CD4-positive, CD25-positive, alpha-beta regulatory T cell (primary cell): ENCODE measurements around the gene PPOX. TPM values are rescaled to one million over a fixed set of nuclear protein-coding genes. Genes with fewer than 3 reads are reported as not detected.
A peak's percentile ranks its signal among the peaks of the same experiment; 100 is the strongest.

Source experiments
- ATAC-seq, 2 donors: fragments of 150-1000 bp; cut with Tn5 transposase; one replicate each; pipeline ENCODE4 v1.10.0; 2021; ENCODE audit warnings: low read depth in 2 of 2, moderate number of reproducible peaks in 2 of 2, moderate library complexity in 1 of 2
- DNase-seq, 3 donors: peaks; one replicate each; pipeline versions ENCODE4 v3.0.0 to v3.0.0-alpha.2; 2012 to 2022; ENCODE audit warnings: mixed read lengths in 1 of 3
- H3K27ac ChIP-seq: one replicate; pipeline ENCODE4 v1.7.0; 2013; ENCODE audit warnings: mild to moderate bottlenecking, low read length; ENCODE audit not compliant: insufficient read depth, poor library complexity, severe bottlenecking
- H3K27me3 ChIP-seq: one replicate; pipeline ENCODE4 v1.7.0; 2013; ENCODE audit warnings: low read length; ENCODE audit not compliant: control insufficient read depth, insufficient read depth
- H3K36me3 ChIP-seq: one replicate; pipeline ENCODE4 v1.7.0; 2013; ENCODE audit warnings: mild to moderate bottlenecking, low read length, moderate library complexity; ENCODE audit not compliant: control insufficient read depth, insufficient read depth
- H3K4me1 ChIP-seq: 2 replicates; pipeline ENCODE4 v1.7.0; 2013; ENCODE audit warnings: mild to moderate bottlenecking, low read length; ENCODE audit not compliant: insufficient read depth, control insufficient read depth, poor library complexity, severe bottlenecking
- H3K4me3 ChIP-seq: one replicate; pipeline ENCODE4 v1.7.0; 2013; ENCODE audit warnings: low read depth, mild to moderate bottlenecking, low read length, moderate library complexity
- H3K9me3 ChIP-seq, 2 experiments: 1 replicate in 1 of 2; 2 replicates in 1 of 2; pipeline ENCODE4 v1.7.0; 2013; ENCODE audit warnings: low read length in 2 of 2, mild to moderate bottlenecking in 1 of 2, moderate library complexity in 1 of 2; ENCODE audit not compliant: control insufficient read depth in 2 of 2
- H3K27ac Mint-ChIP-seq, 3 donors: one replicate each; pipeline ENCODE4 v1.8.0; 2020 to 2022; ENCODE audit warnings: mild to moderate bottlenecking in 3 of 3, mixed read lengths in 3 of 3, moderate library complexity in 2 of 3
- H3K27me3 Mint-ChIP-seq: one replicate; pipeline ENCODE4 v1.8.0; 2022; ENCODE audit warnings: mild to moderate bottlenecking, mixed read lengths
- H3K36me3 Mint-ChIP-seq: one replicate; pipeline ENCODE4 v1.8.0; 2020; ENCODE audit warnings: mixed read lengths
- H3K4me1 Mint-ChIP-seq, 4 donors: one replicate each; pipeline ENCODE4 v1.8.0; 2020 to 2022; ENCODE audit warnings: mixed read lengths in 4 of 4, mild to moderate bottlenecking in 1 of 4
- H3K4me3 Mint-ChIP-seq, 4 donors: one replicate each; pipeline ENCODE4 v1.8.0; 2020 to 2022; ENCODE audit warnings: mild to moderate bottlenecking in 4 of 4, mixed read lengths in 4 of 4, moderate library complexity in 3 of 4
- H3K9me3 Mint-ChIP-seq, 7 donors: one replicate each; pipeline ENCODE4 v1.8.0; 2020 to 2022; ENCODE audit warnings: mixed read lengths in 7 of 7, mild to moderate bottlenecking in 3 of 7, moderate library complexity in 2 of 7
- polyA plus RNA-seq, 4 donors: library from polyadenylated mRNA; unstranded; fragments of 300-500 nt; fragmentation: Illumina TruSeq; gene quantifications; one replicate each; pipeline ENCODE4 v1.2.3, GENCODE V29; 2021
- total RNA-seq: library from RNA; stranded (reverse); gene quantifications from one replicate; pipeline ENCODE4 v1.2.3, GENCODE V29; 2022

The PPOX gene
- total and polyA plus RNA-seq, 5 donors from 2014 or later: 18.0 to 45.3 (median 24.4) TPM

GRCh38 chr1:161189036-161189435 lies 22.8 kb downstream of the PPOX start:
- Histone ChIP-seq H3K4me3 (no peak overlapping the region), H3K9me3 (no peaks in the 10 kb centered on the region), H3K27me3 (no peaks in the 10 kb centered on the region), H3K4me1 (peaks cover 71% of the 10 kb centered on the region), H3K36me3 (no peaks in the 10 kb centered on the region), H3K27ac (peak overlapping the region; percentile 80)
- DNase-seq (no peak), ATAC-seq (no peak)
- Mint-ChIP-seq H3K27me3 (no peaks in the 10 kb centered on the region), H3K4me1 (peaks cover 17 to 68% (median 44%) of the 10 kb centered on the region in 4 donors), H3K27ac (peak overlapping the region; percentile 60 to 92 (median 78)), H3K4me3 (peak overlapping the region in 1 of 4 donors; percentile 48), H3K36me3 (peaks cover 3% of the 10 kb centered on the region), H3K9me3 (no peaks in the 10 kb centered on the region)

GRCh38 chr1:161190962-161191521 lies 24.8 kb downstream of the PPOX start:
- Histone ChIP-seq H3K27me3 (no peaks in the 10 kb centered on the region), H3K27ac (no peak overlapping the region), H3K4me3 (no peak overlapping the region), H3K4me1 (peaks cover 54% of the 10 kb centered on the region), H3K9me3 (no peaks in the 10 kb centered on the region), H3K36me3 (no peaks in the 10 kb centered on the region)
- Mint-ChIP-seq H3K27me3 (no peaks in the 10 kb centered on the region), H3K4me1 (peaks cover 8 to 63% (median 32%) of the 10 kb centered on the region in 4 donors), H3K36me3 (peaks cover 3% of the 10 kb centered on the region), H3K27ac (peak overlapping the region in 1 of 3 donors; percentile 35), H3K9me3 (no peaks in the 10 kb centered on the region), H3K4me3 (no peak overlapping the region)
- no peak for DNase-seq
- no peak for ATAC-seq

- no peaks in the 10 kb centered on the region for H3K9me3 ChIP-seq
- H3K36me3 ChIP-seq: no peaks in the 10 kb centered on the region
- Mint-ChIP-seq H3K9me3 (no peaks in the 10 kb centered on the region), H3K27ac (peak overlapping the region; percentile 4 to 71 (median 69)), H3K4me3 (no peak overlapping the region), H3K36me3 (peaks cover 3% of the 10 kb centered on the region), H3K27me3 (no peaks in the 10 kb centered on the region), H3K4me1 (peaks cover 7 to 53% (median 30%) of the 10 kb centered on the region in 4 donors)
- H3K27me3 ChIP-seq: no peaks in the 10 kb centered on the region
- H3K4me3 ChIP-seq: no peak overlapping the region
- peaks cover 45% of the 10 kb centered on the region for H3K4me1 ChIP-seq
- ATAC-seq (no peak), DNase-seq (no peak)
- H3K27ac ChIP-seq: no peak overlapping the region
Observed at GRCh38 chr1:161191971-161192370, 25.7 kb downstream of the PPOX start.

GRCh38 chr1:161192476-161193465 lies 26.5 kb downstream of the PPOX start:
- H3K4me1 ChIP-seq: peaks cover 37% of the 10 kb centered on the region
- peak overlapping the region in 2 of 4 donors; percentile 23 to 58 for H3K4me3 Mint-ChIP-seq
- H3K27ac Mint-ChIP-seq: peak overlapping the region; percentile 69 to 98 (median 93)
- H3K27ac ChIP-seq: no peak overlapping the region
- H3K4me1 Mint-ChIP-seq: peaks cover 7 to 45% (median 25%) of the 10 kb centered on the region in 4 donors
- H3K4me3 ChIP-seq: peak overlapping the region; percentile 17
- ATAC-seq: peak; percentile 88 to 91
- H3K27me3 Mint-ChIP-seq: no peaks in the 10 kb centered on the region
- no peaks in the 10 kb centered on the region for H3K36me3 ChIP-seq
- H3K27me3 ChIP-seq: no peaks in the 10 kb centered on the region
- H3K9me3 ChIP-seq: no peaks in the 10 kb centered on the region
- peaks cover 3% of the 10 kb centered on the region for H3K36me3 Mint-ChIP-seq
- H3K9me3 Mint-ChIP-seq: no peaks in the 10 kb centered on the region
- DNase-seq: peak; percentile 50 to 87 (median 75)

- H3K9me3 Mint-ChIP-seq: no peaks in the 10 kb centered on the region
- Histone ChIP-seq H3K9me3 (no peaks in the 10 kb centered on the region), H3K27me3 (no peaks in the 10 kb centered on the region), H3K4me1 (peaks cover 30% of the 10 kb centered on the region), H3K36me3 (no peaks in the 10 kb centered on the region), H3K4me3 (no peak overlapping the region), H3K27ac (no peak overlapping the region)
- H3K27ac Mint-ChIP-seq: no peak overlapping the region
- H3K36me3 Mint-ChIP-seq: peaks cover 3% of the 10 kb centered on the region
- ATAC-seq (no peak), DNase-seq (no peak)
- no peak overlapping the region for H3K4me3 Mint-ChIP-seq
- peaks cover 7 to 39% (median 24%) of the 10 kb centered on the region in 4 donors for H3K4me1 Mint-ChIP-seq
- H3K27me3 Mint-ChIP-seq: no peaks in the 10 kb centered on the region
Observed at GRCh38 chr1:161193561-161194235, 27.5 kb downstream of the PPOX start.

- ATAC-seq (no peak), DNase-seq (no peak)
- Mint-ChIP-seq H3K4me3 (peak overlapping the region in 2 of 4 donors; percentile 33 to 55), H3K9me3 (no peaks in the 10 kb centered on the region), H3K36me3 (peaks cover 3% of the 10 kb centered on the region), H3K4me1 (peaks cover 7 to 45% (median 21%) of the 10 kb centered on the region in 4 donors), H3K27me3 (no peaks in the 10 kb centered on the region), H3K27ac (peak overlapping the region in 2 of 3 donors; percentile 20 to 84)
- Histone ChIP-seq H3K36me3 (no peaks in the 10 kb centered on the region), H3K27ac (no peak overlapping the region), H3K9me3 (no peaks in the 10 kb centered on the region), H3K4me1 (peaks cover 29% of the 10 kb centered on the region), H3K4me3 (no peak overlapping the region), H3K27me3 (no peaks in the 10 kb centered on the region)
Observed at GRCh38 chr1:161195171-161195570, 28.9 kb downstream of the PPOX start.

- Mint-ChIP-seq H3K4me1 (peaks cover 7 to 55% (median 29%) of the 10 kb centered on the region in 4 donors), H3K4me3 (no peak overlapping the region), H3K36me3 (peaks cover 3% of the 10 kb centered on the region), H3K9me3 (no peaks in the 10 kb centered on the region), H3K27ac (no peak overlapping the region), H3K27me3 (no peaks in the 10 kb centered on the region)
- no peak for DNase-seq
- H3K4me1 ChIP-seq: peaks cover 32% of the 10 kb centered on the region
- no peaks in the 10 kb centered on the region for H3K36me3 ChIP-seq
- no peak overlapping the region for H3K27ac ChIP-seq
- no peak overlapping the region for H3K4me3 ChIP-seq
- H3K27me3 ChIP-seq: no peaks in the 10 kb centered on the region
- no peaks in the 10 kb centered on the region for H3K9me3 ChIP-seq
- no peak for ATAC-seq
Observed at GRCh38 chr1:161196111-161196510, 29.9 kb downstream of the PPOX start.
